ENCODE results near the gene FFAR1. TPM values are rescaled to one million over a fixed set of nuclear protein-coding genes. Genes with fewer than 3 reads are reported as not detected.

FFAR1 gene
- total and polyA plus RNA-seq, 2 donors = 0.05 TPM

GRCh38 chr19:35360880-35361420 lies 13.2 kb downstream of the FFAR1 start:
- Histone ChIP-seq H3K4me1 (ENCODE audit: control insufficient read depth in 2 of 2, insufficient read depth in 2 of 2, low read length in 2 of 2) (no peaks in the 10 kb centered on the region), H3K36me3 (ENCODE audit: control insufficient read depth in 2 of 2, insufficient read depth in 2 of 2, low read length in 1 of 2) (no peaks in the 10 kb centered on the region), H3K27me3 (ENCODE audit: control insufficient read depth in 2 of 2, insufficient read depth in 1 of 2, low read length in 1 of 2) (peaks cover 0 to 4% of the 10 kb centered on the region in 2 donors), H3K9me3 (ENCODE audit: control insufficient read depth in 2 of 2, insufficient read depth in 1 of 2, low read length in 1 of 2) (no peaks in the 10 kb centered on the region), H3K27ac (ENCODE audit: low read depth in 1 of 2, low read length in 1 of 2) (no peak overlapping the region), H3K4me3 (ENCODE audit: low read length in 2 of 2) (no peak overlapping the region)
- 55% methylated on average over 5 of the region's 5 CpGs for WGBS
- no peak for DNase-seq (ENCODE audit: low read depth in 6 of 9, low spot score in 9 of 9)

- Histone ChIP-seq H3K36me3 (ENCODE audit: control insufficient read depth in 2 of 2, insufficient read depth in 2 of 2, low read length in 1 of 2) (no peaks in the 10 kb centered on the region), H3K27ac (ENCODE audit: low read depth in 1 of 2, low read length in 1 of 2) (no peak overlapping the region), H3K4me3 (ENCODE audit: low read length in 2 of 2) (no peak overlapping the region), H3K9me3 (ENCODE audit: control insufficient read depth in 2 of 2, insufficient read depth in 1 of 2, low read length in 1 of 2) (no peaks in the 10 kb centered on the region), H3K4me1 (ENCODE audit: control insufficient read depth in 2 of 2, insufficient read depth in 2 of 2, low read length in 2 of 2) (no peaks in the 10 kb centered on the region), H3K27me3 (ENCODE audit: control insufficient read depth in 2 of 2, insufficient read depth in 1 of 2, low read length in 1 of 2) (peaks cover 0 to 4% of the 10 kb centered on the region in 2 donors)
- 90% methylated on average over 14 of the region's 14 CpGs for WGBS
- no peak for DNase-seq (ENCODE audit: low read depth in 6 of 9, low spot score in 9 of 9)
Measured at GRCh38 chr19:35362261-35363000, 14.7 kb downstream of the FFAR1 start.

DNA sequence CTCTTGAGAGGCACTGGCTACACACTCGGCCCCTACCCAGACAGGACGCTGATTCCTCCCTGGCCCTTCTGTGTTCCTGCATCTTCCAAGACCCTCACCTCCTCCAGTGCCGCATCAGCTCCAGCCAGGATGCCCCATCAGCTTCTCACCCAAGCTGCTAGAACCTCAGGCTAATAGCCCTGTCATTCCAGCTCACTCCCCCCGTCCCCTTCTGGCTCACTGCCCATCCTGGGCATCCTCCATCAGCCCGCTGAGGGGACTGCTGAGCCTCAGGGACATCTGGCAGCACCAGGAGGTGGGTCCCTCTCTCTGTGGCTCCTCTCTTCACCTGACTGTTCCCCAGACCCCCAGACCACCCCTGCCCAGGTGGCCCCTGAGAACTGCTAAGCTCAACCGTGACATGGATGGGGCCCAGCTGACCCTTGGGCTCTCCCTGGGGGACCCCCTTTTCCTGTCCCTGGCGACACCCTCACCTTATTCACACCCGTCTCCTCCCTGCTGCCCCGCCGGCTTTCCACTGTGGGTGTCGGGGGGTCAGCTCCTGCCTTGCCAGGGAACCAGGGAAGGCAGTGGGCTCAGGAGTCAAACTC lies 15.4 kb downstream of the FFAR1 start:
- WGBS = 95% methylated on average over 11 of the region's 11 CpGs
- no peak for DNase-seq (ENCODE audit: low read depth in 6 of 9, low spot score in 9 of 9)
- no peaks in the 10 kb centered on the region for H3K4me1 ChIP-seq (ENCODE audit: control insufficient read depth in 2 of 2, insufficient read depth in 2 of 2, low read length in 2 of 2)
- H3K9me3 ChIP-seq (ENCODE audit: control insufficient read depth in 2 of 2, insufficient read depth in 1 of 2, low read length in 1 of 2) = no peaks in the 10 kb centered on the region
- peaks cover 0 to 4% of the 10 kb centered on the region in 2 donors for H3K27me3 ChIP-seq (ENCODE audit: control insufficient read depth in 2 of 2, insufficient read depth in 1 of 2, low read length in 1 of 2)
- no peaks in the 10 kb centered on the region for H3K36me3 ChIP-seq (ENCODE audit: control insufficient read depth in 2 of 2, insufficient read depth in 2 of 2, low read length in 1 of 2)
- H3K4me3 ChIP-seq (ENCODE audit: low read length in 2 of 2) = no peak overlapping the region
- no peak overlapping the region for H3K27ac ChIP-seq (ENCODE audit: low read depth in 1 of 2, low read length in 1 of 2)

- 95% methylated on average over 19 of the region's 19 CpGs for WGBS
- Histone ChIP-seq H3K4me3 (ENCODE audit: low read length in 2 of 2) (no peak overlapping the region), H3K27ac (ENCODE audit: low read depth in 1 of 2, low read length in 1 of 2) (no peak overlapping the region), H3K9me3 (ENCODE audit: control insufficient read depth in 2 of 2, insufficient read depth in 1 of 2, low read length in 1 of 2) (no peaks in the 10 kb centered on the region), H3K36me3 (ENCODE audit: control insufficient read depth in 2 of 2, insufficient read depth in 2 of 2, low read length in 1 of 2) (no peaks in the 10 kb centered on the region), H3K4me1 (ENCODE audit: control insufficient read depth in 2 of 2, insufficient read depth in 2 of 2, low read length in 2 of 2) (no peaks in the 10 kb centered on the region), H3K27me3 (ENCODE audit: control insufficient read depth in 2 of 2, insufficient read depth in 1 of 2, low read length in 1 of 2) (peaks cover 0 to 4% of the 10 kb centered on the region in 2 donors)
- DNase-seq (ENCODE audit: low read depth in 6 of 9, low spot score in 9 of 9) = no peak
Measured at GRCh38 chr19:35363711-35364425, 16.2 kb downstream of the FFAR1 start.

- H3K27ac ChIP-seq (ENCODE audit: low read depth in 1 of 2, low read length in 1 of 2) = no peak overlapping the region
- H3K4me3 ChIP-seq (ENCODE audit: low read length in 2 of 2) = no peak overlapping the region
- no peaks in the 10 kb centered on the region for H3K4me1 ChIP-seq (ENCODE audit: control insufficient read depth in 2 of 2, insufficient read depth in 2 of 2, low read length in 2 of 2)
- no peaks in the 10 kb centered on the region for H3K36me3 ChIP-seq (ENCODE audit: control insufficient read depth in 2 of 2, insufficient read depth in 2 of 2, low read length in 1 of 2)
- H3K9me3 ChIP-seq (ENCODE audit: control insufficient read depth in 2 of 2, insufficient read depth in 1 of 2, low read length in 1 of 2) = no peaks in the 10 kb centered on the region
- peaks cover 0 to 4% of the 10 kb centered on the region in 2 donors for H3K27me3 ChIP-seq (ENCODE audit: control insufficient read depth in 2 of 2, insufficient read depth in 1 of 2, low read length in 1 of 2)
- no peak for DNase-seq (ENCODE audit: low read depth in 6 of 9, low spot score in 9 of 9)
- 97% methylated on average over 4 of the region's 4 CpGs for WGBS
Measured at GRCh38 chr19:35365303-35365702, 17.6 kb downstream of the FFAR1 start.

GRCh38 chr19:35368378-35368777 lies 20.7 kb downstream of the FFAR1 start:
- H3K27ac ChIP-seq (ENCODE audit: low read depth in 1 of 2, low read length in 1 of 2) = no peak overlapping the region
- H3K36me3 ChIP-seq (ENCODE audit: control insufficient read depth in 2 of 2, insufficient read depth in 2 of 2, low read length in 1 of 2) = no peaks in the 10 kb centered on the region
- H3K4me3 ChIP-seq (ENCODE audit: low read length in 2 of 2) = no peak overlapping the region
- 80% methylated on average over 1 of the region's 1 CpG for WGBS
- H3K9me3 ChIP-seq (ENCODE audit: control insufficient read depth in 2 of 2, insufficient read depth in 1 of 2, low read length in 1 of 2) = no peaks in the 10 kb centered on the region
- no peaks in the 10 kb centered on the region for H3K4me1 ChIP-seq (ENCODE audit: control insufficient read depth in 2 of 2, insufficient read depth in 2 of 2, low read length in 2 of 2)
- DNase-seq (ENCODE audit: low read depth in 6 of 9, low spot score in 9 of 9) = no peak
- H3K27me3 ChIP-seq (ENCODE audit: control insufficient read depth in 2 of 2, insufficient read depth in 1 of 2, low read length in 1 of 2) = no peaks in the 10 kb centered on the region

DNA sequence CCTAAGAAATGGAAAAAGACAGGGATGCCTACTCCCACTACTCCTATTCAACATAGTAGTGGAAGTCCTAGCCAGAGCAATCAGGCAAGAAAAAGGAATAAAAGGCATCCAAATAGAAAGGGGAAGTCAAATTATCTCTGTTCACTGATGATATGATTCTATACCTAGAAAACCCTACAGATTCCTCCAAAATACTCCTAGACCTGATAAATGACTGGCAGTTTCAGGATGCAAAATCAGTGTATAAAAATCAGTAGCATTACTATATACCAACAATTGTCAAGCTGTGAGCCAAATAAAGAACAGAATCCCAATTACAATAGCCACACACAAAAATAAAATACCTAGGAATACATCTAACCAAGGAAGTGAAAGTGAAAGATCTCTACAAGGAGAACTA lies 21.8 kb downstream of the FFAR1 start:
- Histone ChIP-seq H3K4me1 (ENCODE audit: control insufficient read depth in 2 of 2, insufficient read depth in 2 of 2, low read length in 2 of 2) (no peaks in the 10 kb centered on the region), H3K9me3 (ENCODE audit: control insufficient read depth in 2 of 2, insufficient read depth in 1 of 2, low read length in 1 of 2) (no peaks in the 10 kb centered on the region), H3K4me3 (ENCODE audit: low read length in 2 of 2) (no peak overlapping the region), H3K36me3 (ENCODE audit: control insufficient read depth in 2 of 2, insufficient read depth in 2 of 2, low read length in 1 of 2) (no peaks in the 10 kb centered on the region), H3K27ac (ENCODE audit: low read depth in 1 of 2, low read length in 1 of 2) (no peak overlapping the region), H3K27me3 (ENCODE audit: control insufficient read depth in 2 of 2, insufficient read depth in 1 of 2, low read length in 1 of 2) (no peaks in the 10 kb centered on the region)
- DNase-seq (ENCODE audit: low read depth in 6 of 9, low spot score in 9 of 9) = no peak

- no peak within 1 kb of the TSS for H3K4me3 ChIP-seq (ENCODE audit: low read length in 2 of 2)
- no peaks in the 10 kb centered on the region for H3K27me3 ChIP-seq (ENCODE audit: control insufficient read depth in 2 of 2, insufficient read depth in 1 of 2, low read length in 1 of 2)
- no peaks in the 10 kb centered on the region for H3K36me3 ChIP-seq (ENCODE audit: control insufficient read depth in 2 of 2, insufficient read depth in 2 of 2, low read length in 1 of 2)
- DNase-seq (ENCODE audit: low read depth in 6 of 9, low spot score in 9 of 9) = no peak
- H3K9me3 ChIP-seq (ENCODE audit: control insufficient read depth in 2 of 2, insufficient read depth in 1 of 2, low read length in 1 of 2) = no peaks in the 10 kb centered on the region
- no peaks in the 10 kb centered on the region for H3K4me1 ChIP-seq (ENCODE audit: control insufficient read depth in 2 of 2, insufficient read depth in 2 of 2, low read length in 2 of 2)
- no peak within 1 kb of the TSS for H3K27ac ChIP-seq (ENCODE audit: low read depth in 1 of 2, low read length in 1 of 2)
- WGBS = 95% methylated on average over 8 of the region's 8 CpGs
Measured at GRCh38 chr19:35370722-35371121, 23.0 kb downstream of the FFAR1 start, which contains the start of gene GPR42. Gene GPR42 (plus strand): TSS chr19:35371068. CDS start chr19:35371360, 292 bp downstream.

DNA sequence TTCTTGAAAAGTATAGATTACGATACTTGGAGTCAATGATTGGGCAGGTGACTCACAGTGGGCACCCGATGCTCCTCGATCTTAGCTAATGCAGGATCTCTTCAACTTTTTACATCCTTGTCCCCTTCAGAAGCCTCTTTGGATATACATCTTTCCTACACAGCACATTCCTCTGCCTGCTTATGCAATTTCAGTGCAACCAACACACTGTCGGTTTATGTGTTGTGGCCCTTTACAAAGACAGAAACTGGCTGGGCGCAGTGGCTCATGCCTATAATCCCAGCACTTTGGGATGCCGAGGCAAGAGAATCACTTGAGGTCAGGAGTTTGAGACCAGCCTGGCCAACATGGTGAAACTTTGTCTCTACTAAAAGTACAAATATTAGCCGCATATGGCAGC lies 25.8 kb downstream of the FFAR1 start:
- H3K9me3 ChIP-seq (ENCODE audit: control insufficient read depth in 2 of 2, insufficient read depth in 1 of 2, low read length in 1 of 2) = no peaks in the 10 kb centered on the region
- no peak for DNase-seq (ENCODE audit: low read depth in 6 of 9, low spot score in 9 of 9)
- no peaks in the 10 kb centered on the region for H3K36me3 ChIP-seq (ENCODE audit: control insufficient read depth in 2 of 2, insufficient read depth in 2 of 2, low read length in 1 of 2)
- no peak overlapping the region for H3K4me3 ChIP-seq (ENCODE audit: low read length in 2 of 2)
- H3K27ac ChIP-seq (ENCODE audit: low read depth in 1 of 2, low read length in 1 of 2) = no peak overlapping the region
- no peaks in the 10 kb centered on the region for H3K4me1 ChIP-seq (ENCODE audit: control insufficient read depth in 2 of 2, insufficient read depth in 2 of 2, low read length in 2 of 2)
- H3K27me3 ChIP-seq (ENCODE audit: control insufficient read depth in 2 of 2, insufficient read depth in 1 of 2, low read length in 1 of 2) = no peaks in the 10 kb centered on the region
- whole genome bisulfite sequencing = 90% methylated on average over 7 of the region's 7 CpGs

Data from thymus (tissue), 11 donors.